Measurements from ENCODE around the gene SHISAL1. TPM values are rescaled to one million over a fixed set of nuclear protein-coding genes. Genes with fewer than 3 reads are reported as not detected.

The SHISAL1 gene
- total and polyA plus RNA-seq, 11 donors: 0.32 to 1.5 (median 0.85) TPM

DNA sequence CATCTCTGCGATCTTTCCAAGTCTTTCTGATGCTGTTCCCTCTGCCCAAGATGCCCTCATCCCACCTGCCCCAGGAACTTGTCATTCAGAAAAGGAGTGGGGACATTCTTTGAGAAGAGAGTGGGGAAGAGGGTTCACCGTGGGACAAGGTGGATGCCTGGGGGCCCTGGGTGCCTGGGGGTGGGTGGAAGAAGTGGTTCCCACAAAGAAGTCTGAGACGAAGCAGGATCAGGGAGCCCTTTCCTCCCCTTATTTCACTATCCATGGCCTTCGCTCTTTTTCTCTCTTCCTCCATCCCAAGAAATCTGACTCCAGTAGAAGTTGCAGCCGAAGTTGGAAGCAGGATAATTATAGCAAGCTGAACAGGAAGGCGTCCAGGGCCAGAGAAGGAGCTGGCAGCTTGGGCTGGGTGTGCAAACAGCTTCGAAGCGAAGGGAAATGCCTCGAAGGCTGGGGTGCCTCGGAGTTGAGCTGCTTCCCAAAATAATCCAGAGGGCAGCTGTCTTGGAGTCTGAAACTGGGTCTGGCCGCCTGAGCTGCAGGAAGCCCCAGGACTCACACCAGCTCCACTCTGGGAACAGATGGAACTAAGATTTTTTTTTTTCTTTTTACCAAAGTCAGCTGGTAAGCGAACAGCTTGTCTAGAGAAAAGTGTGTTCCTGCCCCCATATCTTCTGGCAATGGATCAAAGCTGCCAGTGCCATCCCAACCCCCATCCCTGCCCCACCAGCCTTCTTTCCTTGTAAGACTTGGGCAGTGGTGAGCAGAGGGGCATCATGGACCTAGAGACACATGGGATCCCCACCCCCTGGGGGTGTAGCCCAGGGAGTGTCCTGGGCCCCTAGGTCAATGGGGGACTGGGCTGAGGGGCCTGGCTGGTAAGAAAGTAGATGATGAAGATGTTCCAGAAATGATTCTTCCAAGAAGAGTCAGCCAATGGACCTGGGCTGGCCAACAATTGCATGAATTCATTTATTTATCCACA is 100.5 kb downstream of the SHISAL1 start:
- H3K4me3 ChIP-seq: no peak overlapping the region
- H3K27me3 ChIP-seq: no peaks in the 10 kb centered on the region
- H3K27ac ChIP-seq: peak overlapping the region in 1 of 12 donors; percentile 58
- no peaks in the 10 kb centered on the region for H3K36me3 ChIP-seq
- peak in 2 of 4 donors; percentile 36 to 46 for ATAC-seq
- DNase-seq: no peak
- intact Hi-C loops (cut with DNase I): no loop called here
- peaks cover 0 to 22% (median 2%) of the 10 kb centered on the region in 12 donors for H3K4me1 ChIP-seq
- TF ChIP-seq POLR2A (IDR thresholded peaks at IDR 0.05): no peak
- TF ChIP-seq, protein P1, sequence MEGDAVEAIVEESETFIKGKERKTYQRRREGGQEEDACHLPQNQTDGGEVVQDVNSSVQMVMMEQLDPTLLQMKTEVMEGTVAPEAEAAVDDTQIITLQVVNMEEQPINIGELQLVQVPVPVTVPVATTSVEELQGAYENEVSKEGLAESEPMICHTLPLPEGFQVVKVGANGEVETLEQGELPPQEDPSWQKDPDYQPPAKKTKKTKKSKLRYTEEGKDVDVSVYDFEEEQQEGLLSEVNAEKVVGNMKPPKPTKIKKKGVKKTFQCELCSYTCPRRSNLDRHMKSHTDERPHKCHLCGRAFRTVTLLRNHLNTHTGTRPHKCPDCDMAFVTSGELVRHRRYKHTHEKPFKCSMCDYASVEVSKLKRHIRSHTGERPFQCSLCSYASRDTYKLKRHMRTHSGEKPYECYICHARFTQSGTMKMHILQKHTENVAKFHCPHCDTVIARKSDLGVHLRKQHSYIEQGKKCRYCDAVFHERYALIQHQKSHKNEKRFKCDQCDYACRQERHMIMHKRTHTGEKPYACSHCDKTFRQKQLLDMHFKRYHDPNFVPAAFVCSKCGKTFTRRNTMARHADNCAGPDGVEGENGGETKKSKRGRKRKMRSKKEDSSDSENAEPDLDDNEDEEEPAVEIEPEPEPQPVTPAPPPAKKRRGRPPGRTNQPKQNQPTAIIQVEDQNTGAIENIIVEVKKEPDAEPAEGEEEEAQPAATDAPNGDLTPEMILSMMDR (IDR thresholded peaks at IDR 0.05): no peak
- peaks cover 0 to 36% (median 6%) of the 10 kb centered on the region in 12 donors for H3K9me3 ChIP-seq
- WGBS, 4 donors: 21 to 25% (median 23%) methylated on average over 12 of the region's 12 CpGs

DNA sequence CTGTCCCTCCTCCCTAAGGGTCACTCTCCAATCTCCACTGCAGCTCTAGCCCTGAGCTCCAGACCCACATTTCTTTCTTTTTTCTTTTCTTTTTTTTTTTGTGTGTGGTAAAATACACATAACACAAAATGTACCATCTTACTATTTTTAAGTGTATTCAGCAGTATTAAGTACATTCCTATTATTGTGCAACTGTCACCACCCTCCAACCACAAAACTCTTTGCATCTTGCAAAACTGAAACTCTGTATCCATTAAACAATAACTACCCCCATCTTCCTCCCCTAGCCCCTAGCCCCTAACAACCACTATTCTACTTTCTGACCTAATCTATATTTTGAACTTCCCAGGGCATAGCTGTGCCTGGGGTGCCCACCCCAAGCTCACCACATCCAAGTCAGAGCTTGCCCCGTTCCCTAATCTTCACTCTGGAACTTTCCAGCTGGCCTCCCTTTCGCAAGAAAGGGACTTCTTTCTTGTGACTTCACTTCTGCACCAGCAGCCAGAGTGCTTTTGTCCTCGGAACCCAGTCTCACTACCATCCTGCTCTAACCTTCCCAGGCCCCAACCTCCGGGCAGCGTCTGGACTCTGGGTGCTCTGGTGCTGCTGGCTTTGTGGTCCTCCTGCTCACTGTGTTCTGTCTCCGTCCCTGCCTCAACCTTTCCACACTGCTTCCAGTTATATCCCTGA is 101.3 kb downstream of the SHISAL1 start:
- Histone ChIP-seq H3K4me3 (no peak overlapping the region), H3K36me3 (no peaks in the 10 kb centered on the region), H3K27ac (peak overlapping the region in 1 of 12 donors; percentile 58), H3K9me3 (peaks cover 0 to 36% (median 6%) of the 10 kb centered on the region in 12 donors), H3K27me3 (no peaks in the 10 kb centered on the region), H3K4me1 (peaks cover 0 to 22% (median 2%) of the 10 kb centered on the region in 12 donors)
- TF ChIP-seq POLR2A (IDR thresholded peaks at IDR 0.05): no peak
- TF ChIP-seq, protein P1 (IDR thresholded peaks at IDR 0.05): no peak
- no peak for DNase-seq
- intact Hi-C loops (cut with DNase I): no loop called here
- ATAC-seq: no peak
- 66 to 76% (median 68%) methylated on average over 6 of the region's 6 CpGs for WGBS, 4 donors

DNA sequence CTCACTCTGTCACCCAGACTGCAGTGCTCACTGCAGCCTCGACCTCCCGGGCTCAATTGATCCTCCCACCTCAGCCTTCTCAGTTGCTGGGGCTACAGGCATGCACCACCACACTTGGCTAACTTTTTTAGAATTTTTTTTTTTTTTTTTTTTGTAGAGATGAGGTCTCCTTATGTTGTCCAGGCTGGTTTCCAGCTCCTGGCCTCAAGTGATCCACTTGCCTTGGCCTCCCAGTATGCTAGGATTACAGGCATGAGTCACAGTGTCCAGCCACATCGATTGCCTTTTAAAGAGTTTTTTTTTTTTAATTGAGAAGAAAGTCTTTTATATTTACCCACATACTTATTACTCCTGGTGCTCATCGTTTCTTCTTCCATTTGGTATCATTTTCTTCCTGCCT is 102.0 kb downstream of the SHISAL1 start:
- TF ChIP-seq, protein P1 (IDR thresholded peaks at IDR 0.05): no peak
- no peak for TF ChIP-seq POLR2A (IDR thresholded peaks at IDR 0.05)
- ATAC-seq (no peak), DNase-seq (no peak)
- Histone ChIP-seq H3K4me1 (peaks cover 0 to 22% (median 2%) of the 10 kb centered on the region in 12 donors), H3K4me3 (no peak overlapping the region), H3K27me3 (no peaks in the 10 kb centered on the region), H3K9me3 (peaks cover 0 to 36% (median 6%) of the 10 kb centered on the region in 12 donors), H3K27ac (no peak overlapping the region), H3K36me3 (no peaks in the 10 kb centered on the region)
- intact Hi-C loops (cut with DNase I): no loop called here
- 82 to 92% (median 83%) methylated on average over 4 of the region's 4 CpGs for WGBS, 4 donors

DNA sequence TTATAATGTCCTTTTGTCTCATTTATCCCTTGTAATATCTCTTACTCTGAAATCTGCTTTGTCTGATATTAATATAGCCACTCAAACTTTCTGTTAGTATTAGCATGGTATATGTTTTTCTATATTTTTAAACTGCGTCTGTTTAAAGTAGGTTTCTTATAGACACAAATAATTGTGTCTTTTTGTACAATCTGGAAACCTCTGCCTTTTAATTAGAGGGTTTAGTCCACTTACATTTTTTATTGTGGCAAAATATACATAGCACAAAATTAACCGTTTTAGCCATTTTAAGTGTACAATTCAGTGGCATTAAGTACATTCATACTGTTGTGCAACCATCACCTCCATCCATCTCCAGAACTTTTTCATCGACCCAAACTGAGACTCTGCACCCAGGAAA is 103.4 kb downstream of the SHISAL1 start:
- H3K4me3 ChIP-seq: no peak overlapping the region
- no peaks in the 10 kb centered on the region for H3K36me3 ChIP-seq
- intact Hi-C loops (cut with DNase I): no loop called here
- ATAC-seq (no peak), DNase-seq (no peak)
- no peaks in the 10 kb centered on the region for H3K27me3 ChIP-seq
- WGBS, 4 donors: 90 to 91% (median 91%) methylated on average over 3 of the region's 3 CpGs
- H3K4me1 ChIP-seq: peaks cover 0 to 22% (median 2%) of the 10 kb centered on the region in 12 donors
- H3K9me3 ChIP-seq: peaks cover 0 to 26% (median 4%) of the 10 kb centered on the region in 12 donors
- H3K27ac ChIP-seq: no peak overlapping the region
- TF ChIP-seq, protein P1 (IDR thresholded peaks at IDR 0.05): no peak
- no peak for TF ChIP-seq POLR2A (IDR thresholded peaks at IDR 0.05)
